Right ventricle myocardium inferior (tissue), 1 donor: ENCODE results near the gene PDPR. TPM values are rescaled to one million over a fixed set of nuclear protein-coding genes. Genes with fewer than 3 reads are reported as not detected.
"Not testable (repeated sequence)": the region's sequence is repeated elsewhere in the genome, so short reads cannot be mapped to it uniquely, and the experiment has no call there.

Experiments used
- ATAC-seq: fragments of 200-7000 bp; cut with Tn5 transposase; one replicate; pipeline ENCODE4 v1.9.1; 2020; ENCODE audit warnings: mild to moderate bottlenecking, moderate library complexity
- DNase-seq: peaks from one replicate; pipeline ENCODE4 v3.0.0; 2021; ENCODE audit errors: missing footprints
- intact Hi-C: fragments of 100-400 bp; cut with DNase I; formaldehyde crosslinking; loops from one replicate; pipeline ENCODE4 v1.11.0; 2022
- total RNA-seq: library from RNA; stranded (reverse); fragmentation: NEBNext Ultra II Directional; extraction: Animal tissue kit (Norgen Biotek cat#: 25700); gene quantifications from one replicate; pipeline ENCODE4 v1.2.1, GENCODE V29; 2021
- donor health status: DM: no; HTN: yes; CAD: no; lungs with severe emphysema.

The PDPR gene
- total RNA-seq, 1 donor from 2014 or later = 17.2 TPM

GRCh38 chr16:70198230-70198629 lies 84.1 kb downstream of the PDPR start:
- DNase-seq, intact Hi-C loops, ATAC-seq: not testable (repeated sequence)

GRCh38 chr16:70198666-70199065 lies 84.5 kb downstream of the PDPR start:
- intact Hi-C loops, ATAC-seq, DNase-seq: not testable (repeated sequence)

- intact Hi-C loops, ATAC-seq, DNase-seq: not testable (repeated sequence)
Measured at GRCh38 chr16:70199170-70199569, 85.0 kb downstream of the PDPR start.

GRCh38 chr16:70200063-70200462 lies 85.9 kb downstream of the PDPR start:
- intact Hi-C loops, DNase-seq, ATAC-seq: not testable (repeated sequence)

GRCh38 chr16:70203508-70203907 lies 89.4 kb downstream of the PDPR start:
- DNase-seq, ATAC-seq, intact Hi-C loops: not testable (repeated sequence)

GRCh38 chr16:70204010-70204409 lies 89.9 kb downstream of the PDPR start:
- intact Hi-C loops, DNase-seq, ATAC-seq: not testable (repeated sequence)

- intact Hi-C loops, ATAC-seq, DNase-seq: not testable (repeated sequence)
Measured at GRCh38 chr16:70204668-70205405, 90.7 kb downstream of the PDPR start.

- DNase-seq, intact Hi-C loops, ATAC-seq: not testable (repeated sequence)
Measured at GRCh38 chr16:70206382-70206781, 92.2 kb downstream of the PDPR start.

Other genes with a start within 250 kb of the PDPR start
- 0.35 TPM for gene CLEC18A, start 163.0 kb upstream of the PDPR start, total RNA-seq
- gene CLEC18C, start 59.5 kb downstream of the PDPR start, total RNA-seq = not detected
- gene EXOSC6, start 137.6 kb downstream of the PDPR start, total RNA-seq = 11.0 TPM
- 61.7 TPM for gene AARS1, start 175.2 kb downstream of the PDPR start, total RNA-seq
- 14.1 TPM for gene DDX19B, start 184.9 kb downstream of the PDPR start, total RNA-seq
- 23.3 TPM for gene DDX19A, start 232.6 kb downstream of the PDPR start, total RNA-seq